Transverse colon (tissue), 4 donors: Measurements from ENCODE around the gene INSRR.

Source experiments
- POLR2A ChIP-seq: fragments of 450-650 bp; IDR thresholded peaks from one replicate; pipeline ENCODE4 v1.6.1; 2016; ENCODE audit warnings: antibody characterized with exemption, mild to moderate bottlenecking, moderate library complexity
- POLR2AphosphoS5 ChIP-seq, 3 donors: sonication (generic); formaldehyde crosslinking; IDR thresholded peaks; one replicate each; pipeline ENCODE4 v1.6.1; 2016; ENCODE audit warnings: antibody characterized with exemption in 3 of 3
- TF ChIP-seq, protein P1 (sequence below), 5 experiments: fragments of 200-600 bp in 3 of 5; fragments of 450-650 bp in 2 of 5; sonication (generic) in 3 of 5; IDR thresholded peaks; 1 replicate in 2 of 5; 2 replicates in 3 of 5; pipeline ENCODE4 v1.5.1; 2016 to 2017; ENCODE audit warnings: antibody characterized with exemption in 5 of 5, inconsistent platforms in 3 of 5, mild to moderate bottlenecking in 2 of 5, moderate library complexity in 1 of 5

GRCh38 chr1:156881663-156882062, 22.7 kb upstream of the INSRR start:
- TF ChIP-seq POLR2AphosphoS5 (IDR thresholded peaks at IDR 0.05) (no peak), POLR2A (no peak)
- TF ChIP-seq, protein P1, sequence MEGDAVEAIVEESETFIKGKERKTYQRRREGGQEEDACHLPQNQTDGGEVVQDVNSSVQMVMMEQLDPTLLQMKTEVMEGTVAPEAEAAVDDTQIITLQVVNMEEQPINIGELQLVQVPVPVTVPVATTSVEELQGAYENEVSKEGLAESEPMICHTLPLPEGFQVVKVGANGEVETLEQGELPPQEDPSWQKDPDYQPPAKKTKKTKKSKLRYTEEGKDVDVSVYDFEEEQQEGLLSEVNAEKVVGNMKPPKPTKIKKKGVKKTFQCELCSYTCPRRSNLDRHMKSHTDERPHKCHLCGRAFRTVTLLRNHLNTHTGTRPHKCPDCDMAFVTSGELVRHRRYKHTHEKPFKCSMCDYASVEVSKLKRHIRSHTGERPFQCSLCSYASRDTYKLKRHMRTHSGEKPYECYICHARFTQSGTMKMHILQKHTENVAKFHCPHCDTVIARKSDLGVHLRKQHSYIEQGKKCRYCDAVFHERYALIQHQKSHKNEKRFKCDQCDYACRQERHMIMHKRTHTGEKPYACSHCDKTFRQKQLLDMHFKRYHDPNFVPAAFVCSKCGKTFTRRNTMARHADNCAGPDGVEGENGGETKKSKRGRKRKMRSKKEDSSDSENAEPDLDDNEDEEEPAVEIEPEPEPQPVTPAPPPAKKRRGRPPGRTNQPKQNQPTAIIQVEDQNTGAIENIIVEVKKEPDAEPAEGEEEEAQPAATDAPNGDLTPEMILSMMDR (IDR thresholded peaks at IDR 0.05) = no peak
